Measurements from ENCODE around the gene WNK1. TPM values are rescaled to one million over a fixed set of nuclear protein-coding genes. Genes with fewer than 3 reads are reported as not detected.
"Not testable (repeated sequence)": the region's sequence is repeated elsewhere in the genome, so short reads cannot be mapped to it uniquely, and the experiment has no call there.

The WNK1 gene
- total RNA-seq, 1 donor from 2014 or later, result 157 TPM

DNA sequence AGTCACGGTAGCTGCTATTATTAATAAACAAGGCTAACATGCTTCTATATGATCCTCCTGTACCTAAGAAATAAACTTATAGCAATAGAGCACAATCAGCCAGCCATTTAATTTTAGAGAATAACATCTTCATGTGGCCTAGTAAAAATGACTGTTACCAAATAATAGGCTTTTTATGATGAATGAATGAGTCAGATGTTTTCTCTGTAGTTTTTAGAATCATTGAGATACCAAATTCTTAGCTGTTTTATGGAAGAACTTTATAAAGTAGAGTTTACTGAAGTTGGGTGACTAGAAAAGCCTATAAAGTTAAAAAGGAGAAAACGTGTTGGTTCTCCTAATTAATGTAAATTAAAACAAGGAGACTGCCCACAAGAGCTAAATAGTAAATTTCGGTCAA, 40.7 kb downstream of the WNK1 start:
- Mint-ChIP-seq H3K4me1 (ENCODE audit: low read depth) (peaks cover 73% of the 10 kb centered on the region), H3K4me3 (ENCODE audit: low read depth) (no peak overlapping the region), H3K27me3 (ENCODE audit: low read depth) (no peaks in the 10 kb centered on the region), H3K27ac (peak overlapping the region; percentile 47), H3K36me3 (ENCODE audit: low read depth) (peaks cover 32% of the 10 kb centered on the region), H3K9me3 (no peaks in the 10 kb centered on the region)
- DNase-seq (ENCODE audit: low spot score), result no peak
- intact Hi-C loops (cut with micrococcal nuclease), result no loop called here

- intact Hi-C loops (cut with micrococcal nuclease), result loop anchor here (2.0 kb wide), 2 partner anchors 13 to 17 kb away; no protein-coding TSS in a partner anchor
- H3K27ac Mint-ChIP-seq, result peak overlapping the region; percentile 64
- no peak overlapping the region for H3K4me3 Mint-ChIP-seq (ENCODE audit: low read depth)
- peaks cover 33% of the 10 kb centered on the region for H3K36me3 Mint-ChIP-seq (ENCODE audit: low read depth)
- no peaks in the 10 kb centered on the region for H3K27me3 Mint-ChIP-seq (ENCODE audit: low read depth)
- no peak for DNase-seq (ENCODE audit: low spot score)
- H3K9me3 Mint-ChIP-seq, result no peaks in the 10 kb centered on the region
- H3K4me1 Mint-ChIP-seq (ENCODE audit: low read depth), result peaks cover 70% of the 10 kb centered on the region
Measured at GRCh38 chr12:793711-794110, 41.3 kb downstream of the WNK1 start.

GRCh38 chr12:795305-795704, 42.9 kb downstream of the WNK1 start:
- H3K36me3 Mint-ChIP-seq (ENCODE audit: low read depth), result peaks cover 24% of the 10 kb centered on the region

GRCh38 chr12:800401-800800, 48.0 kb downstream of the WNK1 start:
- Mint-ChIP-seq H3K9me3 (no peaks in the 10 kb centered on the region), H3K27me3 (ENCODE audit: low read depth) (no peaks in the 10 kb centered on the region), H3K4me3 (ENCODE audit: low read depth) (no peak overlapping the region), H3K36me3 (ENCODE audit: low read depth) (peaks cover 11% of the 10 kb centered on the region), H3K27ac (no peak overlapping the region), H3K4me1 (ENCODE audit: low read depth) (peaks cover 56% of the 10 kb centered on the region)
- intact Hi-C loops (cut with micrococcal nuclease), result no loop called here
- no peak for DNase-seq (ENCODE audit: low spot score)

More at GRCh38 chr12:795305-795704, 42.9 kb downstream of the WNK1 start:
- DNase-seq (ENCODE audit: low spot score), result peak; percentile 51
- no peaks in the 10 kb centered on the region for H3K9me3 Mint-ChIP-seq
- intact Hi-C loops (cut with micrococcal nuclease), result loop anchor here (1.0 to 2.0 kb wide), 7 partner anchors 15 to 126 kb away; no protein-coding TSS in a partner anchor
- peaks cover 58% of the 10 kb centered on the region for H3K4me1 Mint-ChIP-seq (ENCODE audit: low read depth)
- peak overlapping the region; percentile 48 for H3K4me3 Mint-ChIP-seq (ENCODE audit: low read depth)
- no peaks in the 10 kb centered on the region for H3K27me3 Mint-ChIP-seq (ENCODE audit: low read depth)
- peak overlapping the region; percentile 94 for H3K27ac Mint-ChIP-seq

DNA sequence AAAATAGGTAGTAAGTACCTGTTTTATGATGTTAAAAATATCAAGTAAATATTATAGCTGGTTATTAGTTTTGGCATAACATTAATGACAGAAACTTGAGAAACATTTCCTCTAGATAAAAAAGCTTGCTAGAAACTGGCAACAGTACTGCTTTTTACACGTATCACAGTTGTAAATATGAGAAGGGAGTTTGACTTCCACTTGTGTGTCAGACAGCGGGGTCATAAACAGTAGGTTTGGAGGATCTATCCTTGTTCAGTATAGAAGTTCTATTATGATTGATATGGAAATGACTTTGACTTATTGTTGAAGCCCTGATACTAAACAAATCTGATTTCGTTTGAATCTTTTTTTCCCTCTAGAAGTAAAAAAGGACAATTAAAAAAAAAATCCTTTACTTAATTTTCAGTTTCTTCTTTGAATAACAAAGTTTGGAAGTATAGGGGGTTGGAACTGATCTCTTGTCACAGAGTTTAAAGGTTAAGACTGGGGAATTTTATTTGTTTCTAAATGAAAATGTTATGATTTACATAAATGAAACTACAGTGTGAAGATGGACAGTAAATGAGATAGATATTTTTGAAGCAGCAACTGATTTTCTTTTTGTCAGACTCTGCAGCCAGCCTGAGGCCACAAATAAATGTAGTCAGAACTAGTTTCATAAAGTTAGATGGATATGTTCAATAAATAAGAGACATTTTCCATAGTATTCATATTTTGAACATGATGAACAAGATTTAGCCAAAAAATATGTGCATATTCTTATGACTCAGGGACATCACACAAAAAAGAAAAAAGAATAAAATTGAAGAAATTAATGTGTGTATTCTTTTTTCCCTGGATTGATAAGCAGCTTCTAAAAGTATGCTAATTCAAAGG, 50.1 kb downstream of the WNK1 start:
- H3K27ac Mint-ChIP-seq, result peak overlapping the region; percentile 14
- H3K4me1 Mint-ChIP-seq (ENCODE audit: low read depth), result peaks cover 56% of the 10 kb centered on the region
- no peaks in the 10 kb centered on the region for H3K9me3 Mint-ChIP-seq
- no peak for DNase-seq (ENCODE audit: low spot score)
- H3K4me3 Mint-ChIP-seq (ENCODE audit: low read depth), result no peak overlapping the region
- no peaks in the 10 kb centered on the region for H3K27me3 Mint-ChIP-seq (ENCODE audit: low read depth)
- intact Hi-C loops (cut with micrococcal nuclease), result no loop called here
- H3K36me3 Mint-ChIP-seq (ENCODE audit: low read depth), result peaks cover 8% of the 10 kb centered on the region

GRCh38 chr12:805022-805632, 52.7 kb downstream of the WNK1 start:
- Mint-ChIP-seq H3K27ac (no peak overlapping the region), H3K27me3 (ENCODE audit: low read depth) (no peaks in the 10 kb centered on the region), H3K4me1 (ENCODE audit: low read depth) (peaks cover 61% of the 10 kb centered on the region), H3K36me3 (ENCODE audit: low read depth) (peaks cover 3% of the 10 kb centered on the region), H3K9me3 (no peaks in the 10 kb centered on the region), H3K4me3 (ENCODE audit: low read depth) (no peak overlapping the region)
- DNase-seq (ENCODE audit: low spot score), result no peak
- intact Hi-C loops (cut with micrococcal nuclease), result no loop called here

DNA sequence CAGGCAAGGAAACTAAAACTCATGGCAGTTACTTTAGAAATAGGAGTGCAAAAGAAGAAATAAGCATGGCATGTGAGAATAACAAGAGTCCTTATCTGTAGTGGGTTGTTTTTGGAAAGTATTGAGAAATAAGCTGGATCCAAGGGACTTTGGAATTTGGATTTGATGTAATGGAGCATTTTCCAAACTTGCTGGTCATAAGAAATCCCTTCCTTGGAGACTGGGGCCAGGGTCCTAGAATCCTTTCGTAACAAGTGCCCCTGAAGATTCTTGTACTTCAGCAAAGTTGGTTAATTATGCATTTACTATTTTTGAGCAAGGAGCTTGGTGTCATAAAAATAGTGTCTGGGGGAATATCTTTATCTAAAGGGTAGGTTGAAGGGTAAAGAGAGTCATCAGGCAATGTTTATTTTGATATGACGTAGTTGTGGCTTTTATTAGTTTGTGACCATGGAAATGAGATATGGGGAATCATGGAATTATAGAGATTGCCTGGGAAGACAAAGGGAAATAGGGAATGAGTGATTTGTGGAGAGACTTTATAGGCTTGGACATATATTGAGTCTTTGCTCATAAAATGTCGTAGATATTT, 53.9 kb downstream of the WNK1 start:
- H3K27ac Mint-ChIP-seq, result no peak overlapping the region
- H3K4me1 Mint-ChIP-seq (ENCODE audit: low read depth), result peaks cover 61% of the 10 kb centered on the region
- intact Hi-C loops (cut with micrococcal nuclease), result no loop called here
- H3K27me3 Mint-ChIP-seq (ENCODE audit: low read depth), result no peaks in the 10 kb centered on the region
- no peak for DNase-seq (ENCODE audit: low spot score)
- H3K36me3 Mint-ChIP-seq (ENCODE audit: low read depth), result peaks cover 3% of the 10 kb centered on the region
- no peak overlapping the region for H3K4me3 Mint-ChIP-seq (ENCODE audit: low read depth)
- no peaks in the 10 kb centered on the region for H3K9me3 Mint-ChIP-seq

GRCh38 chr12:807041-807735, 54.8 kb downstream of the WNK1 start:
- intact Hi-C loops (cut with micrococcal nuclease), result no loop called here
- no peak for DNase-seq (ENCODE audit: low spot score)
- Mint-ChIP-seq H3K27me3 (ENCODE audit: low read depth) (no peaks in the 10 kb centered on the region), H3K4me3 (ENCODE audit: low read depth) (no peak overlapping the region), H3K27ac (no peak overlapping the region), H3K36me3 (ENCODE audit: low read depth) (peaks cover 3% of the 10 kb centered on the region), H3K4me1 (ENCODE audit: low read depth) (peaks cover 64% of the 10 kb centered on the region), H3K9me3 (no peaks in the 10 kb centered on the region)

DNA sequence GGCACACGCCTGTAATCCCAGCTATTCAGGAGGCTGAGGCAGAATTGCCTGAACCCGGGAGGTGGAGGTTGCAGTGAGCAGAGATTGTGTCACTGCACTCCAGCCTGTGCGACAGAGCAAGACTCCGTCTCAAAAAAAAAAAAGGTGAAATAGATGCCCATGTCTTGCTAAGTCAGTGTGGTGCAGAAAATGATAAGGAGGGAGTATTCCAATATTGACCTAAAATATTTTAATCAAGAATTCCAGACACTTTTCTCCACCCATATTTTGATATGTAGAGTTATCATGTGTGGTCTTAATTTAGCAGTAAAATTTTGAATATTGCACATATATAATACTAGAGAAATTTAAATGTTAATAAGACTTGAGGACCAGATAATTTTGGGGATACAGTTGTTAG, 57.7 kb downstream of the WNK1 start:
- Mint-ChIP-seq H3K4me3 (ENCODE audit: low read depth) (no peak overlapping the region), H3K4me1 (ENCODE audit: low read depth) (peaks cover 58% of the 10 kb centered on the region), H3K36me3 (ENCODE audit: low read depth) (peaks cover 11% of the 10 kb centered on the region)

GRCh38 chr12:810671-811415, 58.5 kb downstream of the WNK1 start:
- Mint-ChIP-seq H3K27ac (peak overlapping the region; percentile 18), H3K36me3 (ENCODE audit: low read depth) (peaks cover 17% of the 10 kb centered on the region), H3K4me1 (ENCODE audit: low read depth) (peaks cover 55% of the 10 kb centered on the region), H3K9me3 (no peaks in the 10 kb centered on the region), H3K4me3 (ENCODE audit: low read depth) (no peak overlapping the region), H3K27me3 (ENCODE audit: low read depth) (no peaks in the 10 kb centered on the region)
- intact Hi-C loops (cut with micrococcal nuclease), result loop anchor here (2.0 to 10.0 kb wide), 4 partner anchors 16 to 200 kb away; no protein-coding TSS in a partner anchor
- DNase-seq (ENCODE audit: low spot score), result no peak

More for the DNA sequence above, 57.7 kb downstream of the WNK1 start:
- no peaks in the 10 kb centered on the region for H3K9me3 Mint-ChIP-seq
- H3K27ac Mint-ChIP-seq, result peak overlapping the region; percentile 18
- no peaks in the 10 kb centered on the region for H3K27me3 Mint-ChIP-seq (ENCODE audit: low read depth)
- intact Hi-C loops (cut with micrococcal nuclease), result loop anchor here (2.0 to 10.0 kb wide), 4 partner anchors 15 to 199 kb away; no protein-coding TSS in a partner anchor
- DNase-seq (ENCODE audit: low spot score), result no peak

DNA sequence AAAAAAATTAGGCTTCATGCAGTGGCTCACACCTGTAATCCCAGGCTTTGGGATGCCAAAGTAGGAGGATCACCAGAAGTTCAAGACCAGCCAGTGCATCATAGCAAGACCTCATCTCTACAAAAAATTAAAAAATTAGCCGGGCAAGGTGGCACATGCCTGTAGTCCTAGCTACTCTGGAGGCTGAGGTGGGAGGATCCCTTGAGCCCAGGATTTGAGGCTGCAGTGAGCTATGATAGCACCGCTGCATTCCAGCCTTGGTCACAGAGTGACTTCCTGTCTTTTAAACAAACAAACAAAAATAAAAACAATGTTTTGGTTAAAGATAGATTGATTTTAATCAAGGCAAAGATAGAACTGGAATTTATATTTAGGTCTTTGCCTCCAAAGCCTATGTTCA, 60.6 kb downstream of the WNK1 start:
- Mint-ChIP-seq H3K36me3 (ENCODE audit: low read depth) (peaks cover 35% of the 10 kb centered on the region), H3K4me3 (ENCODE audit: low read depth) (no peak overlapping the region), H3K4me1 (ENCODE audit: low read depth) (peaks cover 43% of the 10 kb centered on the region), H3K27ac (no peak overlapping the region), H3K9me3 (no peaks in the 10 kb centered on the region), H3K27me3 (ENCODE audit: low read depth) (no peaks in the 10 kb centered on the region)
- intact Hi-C loops (cut with micrococcal nuclease), result loop anchor here (2.0 to 10.0 kb wide), 3 partner anchors 60 to 141 kb away; partner anchors contain the start of gene WNK1
- no peak for DNase-seq (ENCODE audit: low spot score)

DNA sequence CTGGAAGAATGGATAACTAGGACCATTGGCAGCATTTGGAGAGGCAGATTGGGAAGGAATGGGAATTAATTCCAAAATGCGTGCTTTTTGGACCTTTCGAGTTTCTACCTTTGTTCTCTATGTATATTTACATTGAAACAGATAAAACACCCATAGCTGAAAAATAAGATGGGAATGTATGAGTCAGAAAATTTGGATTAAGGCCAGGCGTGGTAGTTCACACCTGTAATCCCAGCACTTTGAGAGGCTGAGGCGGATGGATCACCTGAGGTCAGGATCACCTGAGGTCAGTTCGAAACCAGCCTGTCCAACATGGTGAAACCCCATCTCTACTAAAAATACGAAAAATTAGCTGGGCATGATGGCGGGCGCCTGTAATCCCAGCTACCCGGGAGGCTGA, 65.1 kb downstream of the WNK1 start:
- DNase-seq (ENCODE audit: low spot score); H3K27me3 Mint-ChIP-seq (ENCODE audit: low read depth); H3K4me3 Mint-ChIP-seq (ENCODE audit: low read depth); H3K9me3 Mint-ChIP-seq; H3K27ac Mint-ChIP-seq: not testable (repeated sequence)
- Mint-ChIP-seq H3K36me3 (ENCODE audit: low read depth) (peaks cover 60% of the 10 kb centered on the region), H3K4me1 (ENCODE audit: low read depth) (peaks cover 29% of the 10 kb centered on the region)
- intact Hi-C loops (cut with micrococcal nuclease), result loop anchor here (10.0 kb wide), 1 partner anchor 57 kb away; no protein-coding TSS in a partner anchor

Data from activated T-helper 2 cell treated with anti-CD3 and anti-CD28 coated beads, Interferon-gamma antibody, Interleukin-2, Interleukin-4, amounts not matched to agents 10 μg/mL and 5 μg/mL and 100 μg/mL, durations not matched to agents 14 hours and 24 hours and 36 hours (primary cell).